OCI-M1 (cell line): ENCODE data around the gene NTN3.
"Not testable (repeated sequence)": the region's sequence is repeated elsewhere in the genome, so short reads cannot be mapped to it uniquely, and the experiment has no call there.

Source experiments
- DNase-seq: peaks from one replicate; lab custom pipeline; 2025; lab: John Stamatoyannopoulos, UW

Gene NTN3

DNA sequence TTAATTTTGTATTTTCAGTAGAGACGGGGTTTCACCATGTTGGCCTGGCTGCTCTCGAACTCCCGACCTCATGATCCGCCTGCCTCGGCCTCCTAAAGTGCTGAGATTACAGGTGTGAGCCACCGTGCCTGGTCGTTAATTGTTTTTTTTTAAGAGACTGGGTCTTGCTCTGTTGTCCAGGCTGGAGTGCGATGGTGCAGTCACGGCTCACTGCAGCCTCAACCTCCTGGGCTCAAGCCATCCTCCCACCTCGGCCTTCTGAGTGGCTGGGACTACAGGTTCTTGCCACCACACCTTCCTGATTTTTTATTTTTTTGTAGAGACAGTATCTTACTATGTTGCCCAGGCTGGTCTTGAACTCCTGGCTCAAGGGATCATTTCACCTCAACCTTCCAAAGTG is 8.9 kb downstream of the NTN3 start:
- not testable (repeated sequence) for DNase-seq

DNA sequence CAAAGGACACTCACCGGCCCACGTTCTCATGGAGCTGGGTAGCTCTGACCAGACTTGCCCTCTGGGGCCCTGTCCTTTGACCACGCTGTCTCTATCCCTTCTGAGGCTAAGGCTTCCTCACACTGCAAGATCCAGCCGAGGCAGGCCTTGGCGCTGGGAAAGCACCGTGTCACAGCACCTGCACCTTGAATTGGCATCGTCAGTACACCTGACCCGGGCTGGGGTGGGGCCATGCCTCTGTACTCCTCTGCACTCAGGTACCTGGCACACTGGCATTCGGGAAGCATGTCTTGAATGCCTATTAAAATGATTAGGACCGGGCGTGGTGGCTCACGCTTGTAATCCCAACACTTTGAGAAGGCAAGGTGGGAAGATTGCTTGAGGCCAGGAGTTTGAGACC is 9.9 kb downstream of the NTN3 start:
- DNase-seq = no peak

DNA sequence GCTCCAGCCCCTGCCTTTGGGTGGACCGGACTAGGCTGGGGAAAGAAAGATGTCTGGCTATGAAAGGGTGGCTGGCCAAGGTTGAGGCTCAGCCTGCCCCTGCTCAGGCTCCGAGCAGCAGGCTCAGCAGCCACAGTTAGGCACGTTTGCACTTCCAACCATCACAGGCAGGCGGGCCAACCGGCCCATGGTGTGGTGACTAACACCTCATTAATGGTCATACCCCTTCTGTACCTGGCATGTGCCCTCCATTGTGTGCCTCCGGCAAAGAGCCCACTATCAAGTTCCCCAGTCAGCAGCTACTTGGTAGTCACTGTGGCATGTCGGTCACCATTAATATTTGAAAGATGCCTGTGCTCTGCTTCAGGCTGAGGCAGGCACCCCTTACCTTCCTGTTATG is 10.6 kb downstream of the NTN3 start:
- DNase-seq = no peak

DNA sequence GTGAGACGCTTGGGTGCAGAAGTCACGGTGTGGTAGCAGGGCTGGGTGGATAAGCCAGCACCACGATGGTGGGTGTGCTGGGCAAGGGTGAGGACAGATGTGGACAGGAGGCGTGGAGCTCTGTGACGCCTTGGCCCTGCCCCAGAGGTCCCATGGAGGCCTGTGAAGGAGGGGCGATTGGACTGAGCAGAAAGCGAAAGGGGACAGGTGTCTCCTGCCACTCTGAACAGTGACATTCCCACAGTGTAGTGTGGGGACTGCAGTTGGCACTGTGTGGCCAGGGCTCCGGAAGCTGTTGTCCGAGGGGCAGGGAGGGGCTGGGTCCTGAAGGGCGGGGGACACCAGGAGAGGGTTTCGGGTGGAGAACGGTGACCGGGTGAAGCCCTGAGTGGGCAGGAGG is 11.2 kb downstream of the NTN3 start:
- no peak for DNase-seq

DNA sequence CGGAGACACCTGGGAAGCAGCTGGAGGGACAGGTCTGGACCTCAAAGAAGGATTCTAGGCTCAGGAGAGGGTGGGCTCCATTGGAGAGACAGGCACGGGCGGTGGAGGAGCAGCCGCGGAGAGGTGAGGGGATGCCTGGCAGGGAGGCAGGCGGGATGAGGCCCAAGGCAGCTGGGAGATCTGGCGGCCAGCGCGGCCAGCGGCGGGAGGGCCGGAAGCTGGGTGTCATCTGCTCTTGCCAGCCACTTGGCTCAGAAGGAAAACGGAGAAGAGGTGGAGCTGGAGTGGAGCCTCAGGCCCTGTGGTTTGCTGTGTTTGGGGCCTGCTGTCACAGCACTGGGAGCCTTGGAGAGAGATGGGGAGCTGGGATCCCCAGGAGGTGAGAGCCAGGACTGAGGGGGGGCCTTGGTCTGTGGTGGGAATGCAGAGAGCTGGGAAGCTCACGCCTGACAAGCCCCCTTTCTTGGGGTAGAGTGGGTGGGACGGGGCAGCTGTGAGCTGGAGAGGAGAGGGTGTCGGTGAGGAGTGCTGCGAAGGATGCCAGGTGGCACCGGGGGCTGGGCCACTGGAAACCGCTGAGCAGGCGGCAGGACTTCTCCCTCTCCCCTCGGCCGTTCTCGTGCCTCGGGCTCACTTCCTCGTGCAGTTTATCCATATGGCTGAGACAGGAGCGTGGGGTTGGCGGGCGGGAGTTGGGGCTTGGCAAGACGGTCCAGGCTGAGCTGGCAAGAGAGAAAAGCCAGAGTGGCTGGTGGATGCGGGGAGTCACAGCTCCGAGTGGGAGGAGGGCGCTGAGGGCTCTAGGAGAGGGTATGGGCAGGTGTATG is 11.8 kb downstream of the NTN3 start:
- DNase-seq = no peak

DNA sequence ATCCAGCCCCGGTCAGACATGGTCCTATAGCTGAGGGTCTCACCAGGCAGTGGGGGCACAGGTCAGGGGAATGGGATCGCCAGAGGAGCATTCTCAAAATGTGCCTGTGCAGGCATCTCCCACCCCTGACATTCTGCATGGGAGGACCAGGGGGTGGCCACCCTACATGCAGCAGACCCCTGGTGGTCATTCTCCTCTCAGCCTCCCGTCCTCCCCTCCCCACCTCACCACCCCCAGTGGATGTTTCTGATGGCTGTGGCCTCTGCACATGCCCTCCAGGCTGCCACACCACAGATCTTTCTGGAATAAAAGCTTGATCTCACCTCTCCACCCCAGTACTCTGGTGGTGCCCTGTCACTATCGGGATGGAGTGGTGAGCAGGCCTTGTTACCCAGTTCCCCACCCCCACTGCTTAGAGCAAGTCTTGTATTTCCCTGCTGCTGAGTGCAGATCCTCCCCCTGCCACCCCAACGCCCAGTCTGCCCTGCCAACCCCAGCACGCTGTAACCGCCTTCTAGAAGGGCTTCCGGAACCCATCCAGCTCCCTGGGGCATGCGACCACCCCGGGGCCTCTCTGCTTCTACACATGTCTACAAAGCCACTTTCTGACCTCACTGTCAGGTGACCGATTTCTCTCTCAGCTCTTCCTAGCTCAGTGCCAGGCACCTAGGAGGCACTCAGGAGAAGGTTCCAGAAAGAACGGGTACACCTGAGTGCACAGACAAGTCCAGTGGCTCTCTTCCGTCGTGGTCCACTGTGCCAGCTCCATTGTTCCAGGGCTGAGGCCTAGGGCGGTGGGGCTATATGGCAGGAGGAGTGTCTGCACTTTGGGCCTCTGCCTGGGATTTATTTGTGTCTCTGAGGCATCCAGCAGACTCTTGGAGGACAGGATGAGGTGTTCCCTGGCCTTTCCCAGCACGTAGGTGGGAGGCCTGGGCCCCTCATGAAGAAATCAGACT is 13.1 kb downstream of the NTN3 start:
- no peak for DNase-seq

DNA sequence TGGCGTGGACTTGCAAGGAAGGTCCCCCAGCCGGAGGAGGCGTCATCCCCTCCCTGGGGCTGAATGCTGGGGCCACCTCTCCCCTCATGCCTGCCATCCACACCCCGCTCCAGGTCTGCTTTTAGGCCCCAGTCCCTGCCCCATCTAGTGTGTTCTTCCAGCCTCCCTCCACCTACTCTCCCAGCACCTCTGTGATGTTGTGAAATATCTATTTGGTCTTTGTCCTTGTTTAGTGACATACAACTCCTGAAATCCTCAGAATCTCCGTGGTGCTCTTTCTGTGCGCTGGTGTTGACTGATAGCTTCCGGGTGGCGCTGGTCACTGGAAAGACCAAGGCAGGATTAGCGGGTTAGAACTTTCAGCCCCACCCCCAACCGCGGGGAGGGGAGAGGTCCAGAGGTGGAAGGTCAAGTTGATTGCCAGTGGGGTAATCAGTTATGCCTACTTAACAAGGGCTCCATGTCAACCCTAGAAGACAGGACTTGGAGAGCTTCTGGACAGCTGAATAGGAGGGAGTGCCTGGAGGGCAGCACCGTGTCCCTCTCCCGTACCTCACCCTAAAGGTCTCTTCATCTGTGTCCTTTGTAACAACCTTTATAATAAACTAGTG is 13.9 kb downstream of the NTN3 start:
- no peak for DNase-seq

DNA sequence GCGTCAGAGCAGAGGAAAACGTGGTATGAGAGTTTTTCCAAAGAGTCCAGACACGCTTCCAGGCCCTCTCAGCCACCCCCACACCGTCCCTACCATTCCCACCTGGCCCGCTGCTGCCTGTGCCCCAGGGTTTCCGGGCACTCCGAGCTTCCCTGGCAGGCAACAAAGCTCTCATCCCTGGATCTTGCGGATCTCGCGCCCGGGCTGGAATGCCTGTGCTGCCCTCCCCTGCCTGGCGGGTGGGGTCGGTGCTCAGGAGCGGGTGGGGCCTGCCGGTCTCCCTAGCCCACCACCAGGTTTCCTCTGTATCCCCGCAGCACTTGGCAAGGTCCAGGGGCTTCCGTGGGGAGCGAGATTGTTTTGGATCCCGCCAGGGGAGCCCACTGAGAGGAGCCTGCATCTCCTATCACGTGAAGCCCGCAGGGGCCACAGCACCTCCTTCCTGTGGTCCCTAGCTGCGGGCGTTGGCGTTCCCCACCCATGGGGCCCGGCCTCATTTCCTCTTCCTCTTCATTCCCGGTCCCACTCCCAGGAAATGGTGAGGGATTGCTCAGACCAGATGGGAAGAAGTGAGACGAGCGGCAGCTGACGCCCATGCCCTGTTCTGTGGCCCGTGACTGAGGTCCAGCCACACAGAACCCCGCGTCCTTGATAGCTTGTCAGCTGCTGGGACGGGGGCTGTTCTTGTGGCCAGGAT is 14.9 kb downstream of the NTN3 start:
- no peak for DNase-seq

DNA sequence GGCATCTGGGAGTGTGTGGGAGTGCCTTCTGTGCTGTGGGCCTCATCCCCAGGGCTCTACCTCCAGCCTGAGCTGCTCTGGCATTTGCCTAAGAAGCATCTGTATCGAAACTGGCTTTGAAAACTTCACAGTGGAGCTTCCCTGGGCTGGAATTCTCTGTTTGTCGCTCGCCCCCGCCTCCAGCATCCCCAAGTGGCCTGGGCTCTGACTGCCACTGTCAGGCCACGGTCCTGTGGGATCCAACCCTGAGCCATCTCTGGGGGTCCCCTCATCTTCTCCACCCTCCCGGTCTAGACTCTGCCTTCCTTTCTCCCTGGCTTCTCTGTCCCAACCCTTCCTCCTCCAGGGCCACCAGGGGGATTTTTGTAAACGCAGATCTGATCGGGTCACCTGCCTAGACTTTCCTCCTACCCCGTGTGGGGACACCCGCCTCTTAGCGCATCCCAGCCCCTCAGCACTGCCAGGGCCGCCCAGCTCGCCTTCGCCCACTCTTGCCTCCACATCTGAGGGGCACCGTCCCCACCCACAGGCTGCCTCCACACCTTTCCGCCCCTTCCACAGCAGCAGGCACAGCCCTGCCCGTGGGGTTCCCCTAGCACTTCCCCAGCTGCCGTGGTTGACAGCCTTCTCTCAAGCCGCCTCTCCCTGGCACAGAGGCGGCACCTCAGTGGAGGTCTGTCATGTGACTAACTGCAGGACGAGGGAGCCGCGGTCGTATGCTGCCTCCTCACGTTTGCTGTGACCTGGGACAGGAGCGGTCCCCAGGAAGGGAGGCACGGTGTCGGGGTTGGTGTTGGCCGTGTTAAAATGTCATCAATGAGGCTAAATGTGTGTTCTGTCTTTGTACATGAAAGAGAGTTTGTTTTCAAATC is 15.8 kb downstream of the NTN3 start:
- no peak for DNase-seq

DNA sequence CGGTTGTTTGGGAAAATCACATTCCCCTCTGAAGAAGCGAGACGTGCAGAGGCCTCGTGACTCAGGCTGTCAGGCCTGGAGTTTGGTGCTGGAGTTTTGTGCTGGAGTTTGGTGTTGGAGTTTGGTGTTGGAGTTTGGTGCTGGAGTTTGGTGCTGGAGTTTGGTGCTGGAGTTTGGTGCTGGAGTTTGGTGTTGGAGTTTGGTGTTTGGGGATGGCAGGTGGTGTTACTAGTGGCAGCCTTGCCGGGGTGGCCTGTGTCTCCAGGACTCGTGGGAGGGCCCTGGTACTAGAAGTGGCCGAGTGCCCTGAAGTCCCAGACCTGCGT is 16.4 kb downstream of the NTN3 start:
- DNase-seq = no peak

DNA sequence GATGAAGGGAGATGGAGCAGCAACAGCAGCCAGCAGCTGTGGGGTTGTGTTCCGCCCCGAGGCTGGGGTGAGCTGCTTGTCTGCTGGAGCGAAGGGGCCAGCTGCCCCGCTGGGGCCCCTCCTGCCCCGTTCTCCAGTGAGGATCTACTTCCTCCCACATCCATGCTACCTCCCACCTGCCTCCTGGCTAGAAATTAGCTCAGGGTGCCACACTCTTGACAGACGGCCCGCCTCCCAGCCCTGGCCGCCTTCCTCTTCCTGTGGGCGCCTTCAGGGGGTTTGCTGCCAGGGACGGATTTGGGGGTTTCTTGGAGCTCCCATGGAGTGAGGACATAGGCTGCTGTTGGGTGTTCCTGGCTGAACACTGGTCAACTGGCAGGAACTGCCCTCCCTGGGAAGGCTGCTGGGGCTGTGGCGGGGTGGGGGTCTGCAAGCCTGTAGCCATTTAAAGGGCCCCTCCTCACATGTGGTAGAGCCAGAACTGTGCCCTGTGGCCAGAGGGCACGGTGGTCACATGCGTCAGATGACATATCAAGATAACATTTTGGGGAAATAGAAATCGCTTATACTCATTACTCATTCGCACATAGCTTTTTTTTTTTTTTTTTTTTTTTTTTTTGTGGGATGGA is 16.9 kb downstream of the NTN3 start:
- peak; percentile 74 for DNase-seq

DNA sequence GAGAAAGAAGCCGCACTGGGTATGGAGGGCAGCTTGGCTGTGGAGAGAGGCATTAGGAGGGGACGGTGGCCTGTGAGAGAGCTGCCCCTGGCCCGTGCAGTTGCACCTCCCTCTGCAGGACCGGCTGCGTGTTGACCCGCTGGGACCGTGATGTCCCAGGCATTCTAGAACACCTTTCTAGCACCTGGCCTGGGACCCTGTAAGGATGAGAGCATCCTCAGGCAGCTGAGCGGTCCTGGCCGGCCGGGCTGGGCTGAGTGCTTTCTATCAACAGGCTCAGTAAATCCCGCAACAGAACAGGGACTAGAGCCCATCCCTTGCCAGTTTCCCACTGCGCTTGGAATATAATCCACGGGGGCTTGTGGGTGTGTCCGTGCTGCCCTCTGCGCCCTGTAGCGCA is 18.5 kb downstream of the NTN3 start:
- DNase-seq = no peak

DNA sequence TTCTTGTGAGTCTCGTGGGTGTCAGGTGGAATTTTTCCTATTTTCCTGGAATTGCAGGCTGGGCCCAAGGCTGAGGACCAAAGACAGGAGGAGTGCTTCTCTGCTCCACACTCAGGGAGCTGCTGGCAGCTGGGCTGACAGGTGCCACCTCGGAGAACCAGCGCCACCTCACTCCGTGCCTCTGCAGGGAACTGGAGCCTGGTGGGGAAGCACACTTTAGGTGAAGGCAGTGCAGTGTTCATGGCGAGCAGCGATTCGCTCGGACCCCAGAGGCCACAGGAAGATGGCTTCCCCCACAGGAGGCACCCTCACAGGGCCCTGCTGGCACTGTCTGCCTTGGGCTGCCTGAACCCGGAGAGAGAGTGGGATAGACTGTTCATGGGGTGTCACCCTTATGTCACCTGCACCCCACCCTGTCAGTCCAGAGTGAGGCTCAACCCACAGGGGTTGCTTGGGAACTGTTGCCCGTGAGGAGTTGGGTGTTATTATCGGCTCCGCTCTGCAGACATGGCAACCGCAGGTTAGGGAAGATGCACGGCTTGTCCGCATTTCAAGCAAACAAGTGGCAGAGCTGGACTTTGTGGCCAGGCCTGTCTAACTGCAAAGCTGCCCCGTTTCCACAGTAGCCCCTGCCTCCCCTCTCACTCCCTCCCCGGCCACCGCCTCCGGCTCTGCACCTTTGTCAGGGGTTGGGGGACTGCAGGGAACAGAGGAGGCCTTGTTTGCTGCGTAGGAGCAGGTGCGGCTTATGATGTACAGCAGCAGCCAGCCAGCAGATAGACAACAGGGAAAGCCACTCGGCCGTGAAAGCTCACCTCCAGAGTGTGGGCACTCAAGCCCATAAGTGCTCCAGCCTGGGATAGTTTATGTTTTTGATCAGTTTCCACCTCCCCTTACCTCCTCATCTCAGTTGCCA is 19.4 kb downstream of the NTN3 start:
- DNase-seq = no peak

DNA sequence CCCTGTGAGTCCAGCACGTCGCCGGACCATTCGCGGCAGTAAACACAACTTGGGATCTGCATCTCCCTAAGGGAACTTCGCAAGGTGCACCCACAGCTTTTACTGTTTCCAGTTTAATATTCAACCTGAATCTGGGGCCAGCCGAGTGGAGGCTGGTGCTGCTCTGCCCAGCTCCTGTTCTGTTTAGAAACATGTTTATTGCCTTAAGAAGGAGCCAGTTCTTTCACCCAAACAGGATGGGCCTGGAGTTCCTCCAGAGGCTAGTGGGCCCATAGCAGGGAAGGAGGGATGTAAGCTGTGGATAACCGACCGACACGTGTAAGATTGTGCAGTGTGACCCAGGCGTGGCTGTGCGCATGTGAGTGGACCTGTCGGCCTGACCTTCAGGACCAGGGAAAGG is 21.2 kb downstream of the NTN3 start:
- DNase-seq = no peak

DNA sequence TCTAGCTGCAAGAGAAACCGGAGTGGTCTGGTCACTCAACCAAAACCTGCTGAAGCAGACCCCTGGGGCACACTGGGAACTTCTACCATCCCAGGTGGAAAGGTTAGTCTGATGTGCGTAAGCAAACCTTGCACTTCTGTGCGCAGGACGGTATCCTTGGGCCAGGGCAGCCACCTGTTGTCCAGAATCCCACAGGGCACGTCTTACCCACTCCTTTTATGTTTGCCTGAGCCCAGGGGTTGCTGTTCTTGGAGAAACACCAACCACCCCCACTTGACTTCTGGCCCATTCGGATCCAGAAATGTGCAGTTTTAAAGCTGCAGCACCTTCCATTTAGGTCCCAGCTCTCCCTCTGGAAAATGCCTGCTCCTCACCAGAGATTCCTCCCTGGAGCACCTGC is 22.5 kb downstream of the NTN3 start:
- no peak for DNase-seq

DNA sequence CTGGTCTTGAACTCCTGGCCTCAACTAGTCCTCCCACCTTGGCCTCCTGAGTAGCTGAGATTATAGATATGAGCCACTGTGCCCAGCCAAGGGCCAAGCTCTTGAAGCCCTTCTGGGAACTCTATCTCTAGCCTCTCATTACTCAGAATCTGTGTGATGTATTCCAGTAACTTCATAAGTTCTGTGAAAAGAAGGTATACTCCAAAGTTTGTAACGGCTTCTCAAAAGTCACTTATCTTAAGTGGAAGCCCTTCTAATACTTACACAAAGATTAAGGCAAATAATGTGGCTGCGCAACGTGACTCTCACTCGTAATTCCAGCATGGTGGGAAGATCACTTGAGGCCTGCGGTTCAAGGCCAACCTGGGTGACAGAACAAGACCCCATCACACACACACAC is 23.5 kb downstream of the NTN3 start:
- DNase-seq = peak; percentile 28

DNA sequence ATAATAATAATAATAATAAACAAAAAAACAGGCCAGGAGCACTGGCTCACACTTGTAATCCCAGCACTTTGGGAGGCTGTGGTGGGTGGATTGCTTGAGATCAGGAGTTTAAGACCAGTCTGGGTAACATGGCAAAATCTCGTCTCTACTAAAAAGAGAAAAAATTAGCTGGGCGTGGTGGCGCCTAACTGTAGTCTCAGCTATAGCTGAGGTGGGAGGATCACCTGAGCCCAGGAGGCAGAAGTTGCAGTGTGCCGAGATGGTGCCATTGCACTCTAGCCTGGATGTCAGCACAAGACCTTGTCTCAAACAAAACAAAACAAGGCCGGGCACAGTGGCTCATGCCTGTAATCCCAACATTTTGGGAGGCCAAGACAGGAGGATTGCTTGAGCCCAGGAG is 23.9 kb downstream of the NTN3 start:
- DNase-seq = no peak

DNA sequence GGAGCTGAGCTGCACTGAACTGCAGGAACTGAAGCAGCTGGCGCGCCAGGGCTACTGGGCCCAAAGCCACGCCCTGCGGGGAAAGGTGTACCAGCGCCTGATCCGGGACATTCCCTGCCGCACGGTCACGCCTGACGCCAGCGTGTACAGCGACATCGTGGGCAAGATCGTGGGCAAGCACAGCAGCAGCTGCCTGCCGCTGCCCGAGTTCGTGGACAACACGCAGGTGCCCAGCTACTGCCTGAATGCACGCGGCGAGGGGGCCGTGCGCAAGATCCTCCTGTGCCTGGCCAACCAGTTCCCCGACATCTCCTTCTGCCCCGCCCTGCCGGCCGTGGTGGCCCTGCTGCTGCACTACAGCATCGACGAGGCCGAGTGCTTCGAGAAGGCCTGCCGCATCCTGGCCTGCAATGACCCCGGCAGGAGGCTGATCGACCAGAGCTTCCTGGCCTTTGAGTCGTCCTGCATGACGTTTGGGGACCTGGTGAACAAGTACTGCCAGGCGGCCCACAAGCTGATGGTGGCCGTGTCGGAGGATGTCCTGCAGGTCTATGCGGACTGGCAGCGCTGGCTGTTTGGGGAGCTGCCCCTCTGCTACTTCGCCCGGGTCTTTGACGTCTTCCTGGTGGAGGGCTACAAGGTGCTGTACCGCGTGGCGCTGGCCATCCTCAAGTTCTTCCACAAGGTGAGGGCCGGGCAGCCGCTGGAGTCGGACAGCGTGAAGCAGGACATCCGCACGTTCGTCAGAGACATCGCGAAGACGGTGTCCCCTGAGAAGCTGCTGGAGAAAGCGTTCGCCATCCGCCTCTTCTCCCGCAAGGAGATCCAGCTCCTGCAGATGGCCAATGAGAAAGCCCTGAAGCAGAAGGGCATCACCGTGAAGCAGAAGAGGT is 25.4 kb downstream of the NTN3 start:
- no peak for DNase-seq
